ENCODE measurements around the gene NPB.
A peak's percentile ranks its signal among the peaks of the same experiment; 100 is the strongest.

The NPB gene

DNA sequence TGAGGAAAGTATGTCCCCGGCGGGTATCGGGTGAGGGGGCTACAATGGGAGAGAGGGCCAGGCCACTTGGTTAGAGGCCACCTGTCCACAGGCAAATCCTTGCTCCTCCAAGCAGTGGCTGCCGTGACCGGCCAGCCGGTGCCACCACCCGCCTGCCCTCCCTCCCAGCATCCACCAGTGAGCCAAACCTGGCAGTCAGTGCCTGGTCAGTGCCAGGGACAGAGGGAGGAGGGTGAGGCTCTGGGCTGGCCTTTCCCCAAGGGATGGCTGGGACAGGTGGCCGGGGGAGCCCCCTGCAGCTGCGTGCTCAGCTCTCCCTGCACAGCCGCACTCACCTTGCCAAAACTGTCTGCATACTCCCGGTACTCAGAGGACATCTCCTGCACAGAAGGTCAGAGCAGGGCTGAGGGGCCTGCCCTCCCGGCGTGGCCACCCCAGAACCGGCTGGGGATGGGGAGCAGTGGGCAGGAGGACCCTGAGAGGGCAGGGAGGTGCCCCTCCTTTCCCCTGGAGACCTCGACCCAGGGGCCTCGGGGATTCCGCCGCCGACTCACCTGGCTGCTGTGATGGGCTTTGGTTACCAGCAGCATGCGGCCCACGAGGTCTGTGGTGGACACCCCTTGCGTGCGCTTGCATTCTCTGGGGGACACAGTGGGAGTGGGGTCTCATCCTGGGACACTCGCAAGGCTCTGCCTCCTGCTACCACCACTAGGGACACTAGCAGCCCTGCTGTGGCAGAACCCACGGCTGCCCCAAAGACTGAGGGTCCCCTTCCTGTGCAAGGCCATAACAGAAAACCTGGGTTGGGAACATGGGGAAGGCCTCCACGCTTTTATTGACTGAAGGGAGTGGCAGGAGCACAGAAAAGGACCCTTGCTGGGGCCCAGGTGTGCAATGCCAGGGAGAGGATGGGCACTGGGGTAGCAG is 5.4 kb downstream of the NPB start:
- TF ChIP-seq, protein P1, sequence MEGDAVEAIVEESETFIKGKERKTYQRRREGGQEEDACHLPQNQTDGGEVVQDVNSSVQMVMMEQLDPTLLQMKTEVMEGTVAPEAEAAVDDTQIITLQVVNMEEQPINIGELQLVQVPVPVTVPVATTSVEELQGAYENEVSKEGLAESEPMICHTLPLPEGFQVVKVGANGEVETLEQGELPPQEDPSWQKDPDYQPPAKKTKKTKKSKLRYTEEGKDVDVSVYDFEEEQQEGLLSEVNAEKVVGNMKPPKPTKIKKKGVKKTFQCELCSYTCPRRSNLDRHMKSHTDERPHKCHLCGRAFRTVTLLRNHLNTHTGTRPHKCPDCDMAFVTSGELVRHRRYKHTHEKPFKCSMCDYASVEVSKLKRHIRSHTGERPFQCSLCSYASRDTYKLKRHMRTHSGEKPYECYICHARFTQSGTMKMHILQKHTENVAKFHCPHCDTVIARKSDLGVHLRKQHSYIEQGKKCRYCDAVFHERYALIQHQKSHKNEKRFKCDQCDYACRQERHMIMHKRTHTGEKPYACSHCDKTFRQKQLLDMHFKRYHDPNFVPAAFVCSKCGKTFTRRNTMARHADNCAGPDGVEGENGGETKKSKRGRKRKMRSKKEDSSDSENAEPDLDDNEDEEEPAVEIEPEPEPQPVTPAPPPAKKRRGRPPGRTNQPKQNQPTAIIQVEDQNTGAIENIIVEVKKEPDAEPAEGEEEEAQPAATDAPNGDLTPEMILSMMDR (IDR thresholded peaks at IDR 0.05) = no peak
- H3K36me3 ChIP-seq = peaks cover 20% of the 10 kb centered on the region
- H3K4me3 ChIP-seq (ENCODE audit: low read depth in 1 of 2, low read length in 1 of 2) = no peak overlapping the region
- H3K4me1 ChIP-seq (ENCODE audit: control insufficient read depth in 1 of 2, insufficient read depth in 1 of 2, low read depth in 1 of 2, low read length in 1 of 2) = peaks cover 20 to 23% of the 10 kb centered on the region in 2 experiments
- no peaks in the 10 kb centered on the region for H3K9me3 ChIP-seq
- peaks cover 19% of the 10 kb centered on the region for H3K27me3 ChIP-seq
- H3K27ac ChIP-seq = no peak overlapping the region

DNA sequence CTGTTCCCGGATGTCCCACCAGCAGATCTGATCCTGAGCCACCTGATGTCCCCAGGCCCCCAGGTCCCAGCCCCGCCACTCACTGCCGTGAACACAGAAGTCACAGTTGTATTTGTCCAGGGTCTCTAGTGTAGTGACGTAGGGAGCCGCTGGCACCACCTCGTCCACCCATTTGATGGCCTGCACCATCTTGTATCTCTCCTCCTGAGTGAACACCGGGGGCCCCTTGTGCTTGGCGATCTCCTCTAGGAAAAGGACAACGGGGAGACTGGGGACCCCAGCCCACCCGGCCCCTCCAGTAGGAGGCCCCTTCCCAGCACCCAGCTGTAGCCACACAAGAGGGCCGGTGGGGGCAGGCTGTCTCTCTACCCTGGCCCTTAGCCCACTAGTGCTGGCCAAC is 6.8 kb downstream of the NPB start:
- Histone ChIP-seq H3K36me3 (peaks cover 29% of the 10 kb centered on the region), H3K27me3 (peaks cover 6% of the 10 kb centered on the region), H3K27ac (no peak overlapping the region), H3K4me1 (ENCODE audit: control insufficient read depth in 1 of 2, insufficient read depth in 1 of 2, low read depth in 1 of 2, low read length in 1 of 2) (peaks cover 19 to 23% of the 10 kb centered on the region in 2 experiments), H3K4me3 (ENCODE audit: low read depth in 1 of 2, low read length in 1 of 2) (no peak overlapping the region), H3K9me3 (no peaks in the 10 kb centered on the region)
- TF ChIP-seq, protein P1 (IDR thresholded peaks at IDR 0.05) = no peak

DNA sequence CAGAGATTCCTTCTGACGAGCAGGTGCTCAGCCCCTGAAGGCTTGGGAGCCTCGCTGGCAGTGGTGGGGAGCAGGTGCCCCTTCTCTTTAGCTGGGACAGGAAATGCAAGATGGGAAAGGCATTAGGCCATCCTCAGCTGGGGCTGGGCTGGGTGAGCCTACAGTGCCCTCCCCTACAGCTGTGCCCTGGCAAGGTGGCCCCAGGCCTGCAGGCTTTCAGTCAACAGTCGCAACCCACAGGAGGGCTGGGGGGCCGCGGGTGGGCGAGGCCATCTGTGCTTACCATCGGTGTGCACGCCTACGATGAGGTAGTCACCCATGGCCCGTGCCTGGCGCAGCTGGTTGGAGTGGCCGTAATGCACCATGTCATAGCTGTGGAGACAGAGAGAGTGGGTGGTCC is 7.2 kb downstream of the NPB start:
- no peak overlapping the region for H3K4me3 ChIP-seq (ENCODE audit: low read depth in 1 of 2, low read length in 1 of 2)
- no peak overlapping the region for H3K27ac ChIP-seq
- no peaks in the 10 kb centered on the region for H3K9me3 ChIP-seq
- TF ChIP-seq, protein P1 (IDR thresholded peaks at IDR 0.05) = no peak
- peaks cover 19 to 23% of the 10 kb centered on the region in 2 experiments for H3K4me1 ChIP-seq (ENCODE audit: control insufficient read depth in 1 of 2, insufficient read depth in 1 of 2, low read depth in 1 of 2, low read length in 1 of 2)
- H3K36me3 ChIP-seq = peaks cover 29% of the 10 kb centered on the region
- peaks cover 4% of the 10 kb centered on the region for H3K27me3 ChIP-seq

DNA sequence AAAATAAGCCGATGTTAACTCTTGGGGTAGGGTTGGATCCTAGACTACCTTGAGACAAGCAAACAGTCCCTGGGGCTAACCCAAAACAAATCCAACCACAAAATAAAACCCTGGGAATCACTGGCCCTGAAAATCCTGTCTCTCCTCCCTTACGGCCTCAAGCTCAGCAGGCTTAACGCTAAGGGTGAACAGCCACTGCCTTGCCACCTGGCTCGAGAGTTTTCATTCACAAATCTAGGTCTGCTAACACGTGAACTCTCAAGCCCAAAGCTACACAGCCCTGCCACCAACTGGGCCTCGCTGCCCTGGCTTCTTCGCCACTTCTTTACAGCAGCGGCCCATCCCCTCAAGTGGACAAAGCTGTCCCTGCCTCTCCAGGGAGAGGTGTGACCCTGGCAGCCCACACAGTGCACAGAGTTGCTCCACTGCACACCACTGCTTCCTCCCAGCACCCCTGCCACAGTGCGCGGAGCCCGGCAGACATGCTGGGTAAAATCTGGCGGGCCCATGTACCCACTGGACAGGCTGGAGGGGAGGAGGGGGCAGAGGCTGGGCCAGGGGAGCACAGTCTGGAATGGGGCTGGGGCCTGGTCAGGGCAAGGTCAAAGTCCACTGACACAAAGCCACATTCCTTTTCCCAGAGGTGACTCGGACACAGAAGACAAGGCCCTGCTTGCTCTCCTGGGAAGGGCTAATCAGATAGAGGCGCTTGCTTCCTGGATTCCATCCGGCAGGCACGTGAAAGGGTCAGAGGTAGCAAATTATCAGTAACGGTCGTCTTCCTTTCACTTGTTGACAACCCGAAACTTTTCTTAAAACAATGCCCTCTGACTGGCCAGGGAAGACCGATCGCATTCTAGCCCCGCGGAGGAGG is 8.2 kb downstream of the NPB start:
- peaks cover 19 to 23% of the 10 kb centered on the region in 2 experiments for H3K4me1 ChIP-seq (ENCODE audit: control insufficient read depth in 1 of 2, insufficient read depth in 1 of 2, low read depth in 1 of 2, low read length in 1 of 2)
- no peaks in the 10 kb centered on the region for H3K9me3 ChIP-seq
- TF ChIP-seq, protein P1 (IDR thresholded peaks at IDR 0.05) = no peak
- H3K4me3 ChIP-seq (ENCODE audit: low read depth in 1 of 2, low read length in 1 of 2) = peak overlapping the region; percentile 70 to 76
- peaks cover 36% of the 10 kb centered on the region for H3K36me3 ChIP-seq
- H3K27ac ChIP-seq = peak overlapping the region; percentile 36
- H3K27me3 ChIP-seq = peaks cover 4% of the 10 kb centered on the region

DNA sequence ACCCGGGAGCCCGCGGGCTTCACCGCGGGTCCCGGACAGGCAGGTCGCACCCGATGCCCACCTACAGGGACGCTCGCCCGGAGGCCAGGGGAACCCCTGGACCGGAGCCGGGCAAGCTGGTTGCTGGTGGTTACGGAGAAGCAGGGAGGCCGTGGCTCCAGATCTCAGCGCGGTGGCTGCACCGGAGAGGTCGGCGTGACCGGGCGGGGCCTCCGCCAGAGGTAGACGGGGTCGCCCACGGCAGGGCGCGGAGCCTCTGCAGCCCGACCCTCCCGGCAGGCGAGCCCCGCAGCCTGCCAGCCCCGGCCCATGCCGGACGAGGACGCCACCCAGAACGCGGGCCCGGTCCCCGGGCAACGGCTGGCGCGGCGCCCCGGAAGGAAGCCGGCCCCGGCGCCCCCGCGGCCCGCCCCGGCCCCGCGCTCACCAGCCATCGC is 8.8 kb downstream of the NPB start:
- TF ChIP-seq, protein P1 (IDR thresholded peaks at IDR 0.05) = no peak
- peak overlapping the region; percentile 70 to 76 for H3K4me3 ChIP-seq (ENCODE audit: low read depth in 1 of 2, low read length in 1 of 2)
- peak overlapping the region; percentile 36 for H3K27ac ChIP-seq
- H3K4me1 ChIP-seq (ENCODE audit: control insufficient read depth in 1 of 2, insufficient read depth in 1 of 2, low read depth in 1 of 2, low read length in 1 of 2) = peaks cover 23 to 28% of the 10 kb centered on the region in 2 experiments
- H3K9me3 ChIP-seq = no peaks in the 10 kb centered on the region
- H3K36me3 ChIP-seq = peaks cover 42% of the 10 kb centered on the region
- peaks cover 4% of the 10 kb centered on the region for H3K27me3 ChIP-seq

Data from neutrophil (primary cell).